GM19467 (cell line): ENCODE data around the gene RAB3C.
"Not testable (repeated sequence)": the region's sequence is repeated elsewhere in the genome, so short reads cannot be mapped to it uniquely, and the experiment has no call there.

Source experiments
- ATAC-seq: cut with Tn5 transposase; IDR thresholded peaks from one replicate; pipeline ENCODE4 v1.9.1; 2021; ENCODE audit warnings: mild to moderate bottlenecking, moderate library complexity; ENCODE audit not compliant: unreplicated experiment

RAB3C gene

DNA sequence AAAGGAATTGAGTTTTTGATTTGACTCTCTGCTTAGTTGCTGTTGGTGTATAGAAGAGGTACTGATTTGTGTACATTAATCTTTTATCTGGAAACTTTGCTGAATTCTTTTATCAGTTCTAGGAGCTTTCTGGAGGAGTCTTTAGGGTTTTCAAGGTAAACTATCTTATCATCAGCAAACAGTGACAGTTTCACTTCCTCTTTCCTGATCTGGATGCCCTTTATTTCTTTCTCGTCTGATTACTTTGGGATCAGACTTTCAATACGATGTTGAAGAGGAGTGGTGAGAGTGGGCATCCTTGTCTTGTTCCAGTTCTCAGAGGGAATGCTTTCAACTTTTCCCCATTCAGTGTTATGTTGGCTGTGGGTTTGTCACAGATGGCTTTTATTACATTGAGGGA is 17.7 kb downstream of the RAB3C start:
- ATAC-seq: not testable (repeated sequence)

GRCh38 chr5:58602889-58603288 is 20.0 kb downstream of the RAB3C start:
- ATAC-seq: not testable (repeated sequence)

DNA sequence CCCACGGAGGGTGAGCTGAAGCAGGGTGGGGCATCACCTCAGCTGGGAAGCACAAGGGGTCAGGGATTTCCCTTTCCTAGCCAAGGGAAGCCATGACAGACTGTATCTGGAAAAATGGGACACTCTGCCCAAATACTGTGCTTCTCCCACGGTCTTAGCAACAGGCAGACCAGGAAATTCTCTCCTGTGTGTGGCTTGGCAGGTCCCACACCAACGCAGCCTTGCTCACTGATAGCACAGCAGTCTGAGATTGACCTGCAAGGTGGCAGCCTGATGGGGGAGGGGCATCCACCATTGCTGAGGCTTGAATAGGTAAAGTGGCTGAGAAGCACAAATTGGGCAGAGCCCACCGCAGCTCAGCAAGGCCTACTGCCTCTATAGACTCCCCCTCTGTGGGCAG is 23.2 kb downstream of the RAB3C start:
- no peak for ATAC-seq

GRCh38 chr5:58615972-58616371 is 33.1 kb downstream of the RAB3C start:
- no peak for ATAC-seq

GRCh38 chr5:58617241-58617640 is 34.4 kb downstream of the RAB3C start:
- no peak for ATAC-seq

DNA sequence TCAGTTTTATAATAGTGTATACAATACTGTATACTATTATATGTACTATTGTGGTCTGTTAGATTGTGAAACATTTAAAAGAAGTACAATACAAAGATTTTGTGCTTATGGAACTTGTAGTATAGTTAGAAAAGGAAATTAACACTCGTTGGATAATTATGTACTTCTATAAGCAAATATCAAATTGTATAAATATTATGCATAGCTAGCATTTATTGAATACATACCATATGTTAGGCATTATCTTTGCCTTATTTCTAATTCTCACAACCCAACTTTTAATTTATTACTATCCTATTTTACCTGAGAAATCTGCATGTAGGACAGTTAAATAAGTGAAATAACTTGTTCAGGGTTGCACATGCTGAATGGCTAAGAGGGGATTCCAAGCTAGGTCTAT is 37.5 kb downstream of the RAB3C start:
- ATAC-seq: no peak

DNA sequence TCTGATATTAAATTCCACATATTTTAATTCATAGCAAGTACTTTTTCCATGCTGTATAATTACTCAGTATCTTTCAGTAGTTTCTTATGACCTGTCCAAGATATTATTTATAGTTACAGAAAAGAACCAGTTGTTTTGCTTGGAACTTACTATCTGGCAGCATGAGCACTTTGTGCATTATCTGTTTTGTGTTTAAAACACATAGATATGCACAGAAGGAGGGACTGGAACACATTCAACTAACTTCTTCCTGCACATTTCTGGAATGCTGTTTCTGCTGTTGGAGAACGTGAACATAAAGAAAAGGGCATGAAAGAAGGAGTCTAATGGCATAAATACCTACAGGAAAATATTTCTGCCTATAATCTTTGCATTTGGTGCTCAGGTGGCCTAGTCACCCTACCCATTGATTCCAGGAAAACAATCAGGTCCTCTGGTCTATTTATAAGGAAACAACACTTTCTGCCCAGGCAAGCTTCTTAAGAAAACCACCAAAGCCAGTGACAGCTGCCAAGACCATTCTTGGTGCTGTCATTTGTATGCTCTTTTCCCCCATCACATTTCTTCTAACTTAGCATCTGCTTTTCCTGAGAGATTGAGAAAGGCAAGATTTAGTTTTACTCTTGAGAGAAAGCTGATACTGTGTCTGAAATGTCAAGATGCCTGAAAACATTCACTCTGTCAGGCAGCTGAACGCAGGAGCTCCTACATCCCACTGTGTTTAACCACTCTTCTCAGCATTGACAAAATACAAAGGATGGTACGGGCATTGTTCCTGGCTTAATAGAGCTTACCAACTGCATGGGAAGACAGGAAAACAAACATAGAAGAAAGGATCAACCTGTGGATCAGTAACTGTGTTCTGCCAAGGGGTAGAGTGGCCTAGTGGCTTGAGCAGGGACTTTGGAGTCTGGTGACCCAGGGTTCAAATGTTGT is 40.3 kb downstream of the RAB3C start:
- no peak for ATAC-seq

- no peak for ATAC-seq
Measured at GRCh38 chr5:58628626-58629025, 45.8 kb downstream of the RAB3C start.

- no peak for ATAC-seq
Measured at GRCh38 chr5:58629271-58630159, 46.6 kb downstream of the RAB3C start.

GRCh38 chr5:58631895-58632294 is 49.0 kb downstream of the RAB3C start:
- no peak for ATAC-seq

DNA sequence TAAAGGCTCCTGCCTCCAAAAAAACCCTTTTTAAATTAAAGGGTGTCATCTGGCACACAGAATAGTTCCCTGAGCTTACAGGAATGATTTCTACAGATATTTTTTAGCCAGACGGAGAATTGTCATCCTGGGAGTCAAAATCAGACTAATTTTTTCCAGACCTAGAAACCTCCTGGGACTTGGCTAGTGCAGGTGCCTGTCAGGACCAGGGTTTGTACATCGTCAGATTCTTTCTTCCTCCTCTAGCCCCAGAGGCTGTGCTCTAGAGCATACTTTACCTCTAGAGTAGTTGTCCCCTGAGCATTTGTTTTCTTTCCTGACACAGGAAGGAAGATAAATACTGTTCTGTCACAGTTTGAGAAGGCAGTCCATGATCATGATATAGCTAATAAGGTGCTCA is 52.5 kb downstream of the RAB3C start:
- no peak for ATAC-seq

- no peak for ATAC-seq
Measured at GRCh38 chr5:58640011-58640410, 57.1 kb downstream of the RAB3C start.

DNA sequence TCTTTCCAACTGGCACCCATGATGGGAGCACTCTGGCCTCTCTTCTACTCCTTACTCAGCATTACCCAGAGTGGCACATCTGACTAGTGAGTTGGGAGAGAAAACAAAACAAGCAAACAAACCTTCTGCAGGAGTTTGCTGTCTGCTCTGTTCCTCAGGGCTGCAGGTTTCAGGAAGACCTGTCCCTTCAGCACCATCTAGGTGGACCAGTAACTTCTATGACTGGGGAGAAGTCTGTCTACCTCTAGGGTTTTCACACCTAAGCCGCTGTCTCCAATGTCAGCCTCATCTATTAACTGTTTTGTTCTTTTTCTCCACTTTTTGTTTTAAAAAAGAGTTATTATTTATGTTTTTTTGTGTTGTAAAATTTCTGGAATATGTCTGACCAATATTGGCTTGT is 58.7 kb downstream of the RAB3C start:
- ATAC-seq: no peak

GRCh38 chr5:58648846-58649245 is 66.0 kb downstream of the RAB3C start:
- ATAC-seq: no peak

DNA sequence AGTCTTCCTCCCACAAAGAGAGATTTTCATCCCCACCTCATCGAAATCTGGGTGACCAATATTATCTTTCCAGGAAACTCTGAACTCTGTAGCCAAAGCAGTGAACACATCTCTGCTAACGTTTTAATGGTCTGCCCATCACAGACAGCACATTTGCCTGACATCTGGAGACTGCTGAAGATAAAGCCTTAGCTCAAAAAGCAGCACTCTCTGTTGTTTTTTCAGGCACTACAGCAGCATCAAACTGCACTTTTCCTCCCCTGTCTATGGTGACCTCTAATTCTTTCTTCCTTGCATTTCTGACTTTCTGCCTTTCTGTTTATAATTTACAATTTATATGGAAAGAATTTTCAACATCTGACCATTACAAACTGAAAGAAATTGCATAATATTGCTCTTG is 66.8 kb downstream of the RAB3C start:
- no peak for ATAC-seq

DNA sequence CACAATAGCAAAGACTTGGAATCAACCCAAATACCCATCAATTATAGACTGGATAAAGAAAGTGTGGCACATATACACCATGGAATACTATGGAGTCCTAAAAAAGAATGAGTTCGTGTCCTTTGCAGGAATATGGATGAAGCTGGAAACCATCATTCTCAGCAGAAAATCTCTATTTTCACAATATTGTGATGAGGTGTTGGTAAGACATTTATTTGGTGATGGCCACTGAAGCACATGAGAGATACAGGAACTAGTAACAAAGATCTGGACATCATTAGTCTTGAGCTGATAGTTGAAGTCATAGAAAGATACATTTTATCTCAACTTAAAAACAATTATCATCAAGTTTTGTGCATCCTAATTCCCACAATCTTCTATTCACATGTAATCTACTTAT is 70.6 kb downstream of the RAB3C start:
- no peak for ATAC-seq

- no peak for ATAC-seq
Measured at GRCh38 chr5:58666141-58666540, 83.3 kb downstream of the RAB3C start.

GRCh38 chr5:58666598-58667581 is 84.0 kb downstream of the RAB3C start:
- no peak for ATAC-seq

DNA sequence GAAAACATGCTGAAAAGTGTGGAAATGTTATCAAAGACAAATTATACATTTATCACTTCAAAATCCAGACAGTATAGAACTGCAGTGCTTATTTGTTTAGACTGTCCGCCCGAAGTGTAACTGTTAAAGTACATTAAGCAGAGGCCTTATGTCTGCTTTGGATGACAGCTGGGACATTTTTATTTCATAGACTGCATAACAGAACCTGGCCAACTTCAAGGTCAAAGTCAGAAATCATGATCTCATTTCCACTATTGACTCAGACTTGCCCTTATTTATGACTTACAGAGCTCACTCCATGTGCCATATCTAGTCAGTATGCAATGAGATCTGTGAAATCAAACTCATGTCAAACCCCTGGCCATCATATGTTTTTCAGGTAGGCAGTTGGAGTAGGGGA is 87.7 kb downstream of the RAB3C start:
- no peak for ATAC-seq

DNA sequence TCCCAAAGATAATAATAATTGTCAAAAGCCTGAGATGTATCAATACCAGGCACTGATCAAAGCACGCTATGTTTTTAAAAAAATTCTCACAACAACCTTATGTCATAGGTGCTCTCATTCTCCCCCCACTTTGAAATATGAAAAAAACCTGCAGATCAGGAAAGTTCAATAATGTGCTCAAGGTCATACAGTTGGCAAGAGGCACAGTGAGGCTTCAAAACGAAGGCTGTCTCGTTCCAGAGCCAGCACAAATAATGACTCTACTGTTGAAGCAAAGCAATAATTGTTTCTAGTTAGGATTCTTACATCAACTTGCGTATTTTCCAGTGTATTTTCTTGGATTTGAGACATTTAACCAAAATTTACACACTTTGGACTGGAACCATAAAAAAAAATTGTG is 88.3 kb downstream of the RAB3C start:
- no peak for ATAC-seq

GRCh38 chr5:58672521-58672920 is 89.6 kb downstream of the RAB3C start:
- ATAC-seq: no peak
